Endothelial cell of umbilical vein (primary cell): ENCODE data around the gene RANBP3. TPM values are rescaled to one million over a fixed set of nuclear protein-coding genes. Genes with fewer than 3 reads are reported as not detected.
A peak's percentile ranks its signal among the peaks of the same experiment; 100 is the strongest.

ENCODE experiments used
- BruUV-seq: library from RNA; stranded (reverse); fragments of 400-500 nt; replicated peaks from 2 replicates; lab custom pipeline; 2021; lab: Mats Ljungman, UMichigan
- CTCF ChIA-PET: fragments of 300-600, 350-600 bp; sonication (Branson Sonifier 250); formaldehyde crosslinking; loops from one replicate; lab custom pipeline; 2021; ENCODE audit warnings: antibody characterized with exemption, inconsistent platforms; lab: Charles Lee
- POLR2A ChIA-PET: fragments of 300-600, 350-600 bp; sonication (Branson Sonifier 250); formaldehyde crosslinking; loops from one replicate; lab custom pipeline; 2021; ENCODE audit warnings: antibody characterized with exemption, inconsistent platforms; lab: Charles Lee
- DNase-seq: peaks from one replicate; pipeline ENCODE4 v3.0.0-alpha.2; 2011; ENCODE audit warnings: low read depth, low spot score
- FAIRE-seq: peaks from 2 replicates; lab custom pipeline; 2011; peaks lifted over from hg19 to GRCh38; lab: Jason Lieb, UNC
- H2AFZ ChIP-seq: 2 replicates; pipeline ENCODE4 v1.6.0; 2012; ENCODE audit warnings: low read depth, low read length, control low read depth, inconsistent platforms
- H3K27ac ChIP-seq: 2 replicates; pipeline ENCODE4 v1.5.1; 2011; ENCODE audit warnings: low read depth, mild to moderate bottlenecking, control low read depth, low read length, moderate library complexity; ENCODE audit not compliant: insufficient read depth
- H3K27me3 ChIP-seq, 2 experiments: 2 replicates each; pipeline versions ENCODE4 v1.6.0 to v1.6.1; 2011; ENCODE audit warnings: low read length in 2 of 2, mixed read lengths in 1 of 2; ENCODE audit not compliant: control insufficient read depth in 2 of 2, insufficient read depth in 2 of 2
- H3K36me3 ChIP-seq, 2 experiments: 2 replicates in 1 of 2; 3 replicates in 1 of 2; pipeline ENCODE4 v1.5.1; 2011; ENCODE audit warnings: low read length in 2 of 2, mild to moderate bottlenecking in 1 of 2, moderate library complexity in 1 of 2; ENCODE audit not compliant: control insufficient read depth in 2 of 2, insufficient read depth in 2 of 2; ENCODE audit errors: extremely low read depth in 1 of 2
- H3K4me1 ChIP-seq: 3 replicates; pipeline ENCODE4 v1.5.1; 2011; ENCODE audit warnings: mild to moderate bottlenecking, low read length; ENCODE audit not compliant: control insufficient read depth, insufficient read depth; ENCODE audit errors: extremely low read depth
- H3K4me2 ChIP-seq: 2 replicates; pipeline ENCODE4 v1.6.1; 2011; ENCODE audit warnings: low read length, control low read depth, mixed read lengths; ENCODE audit not compliant: insufficient read depth
- H3K4me3 ChIP-seq, 3 experiments: fragments of 200-600 bp in 1 of 3; sonication (generic), shearing (Covaris generic) in 1 of 3; replicated peaks in 1 of 3; 2 replicates each; pipeline ENCODE4 v1.5.1; 2011 to 2016; ENCODE audit warnings: control low read depth in 3 of 3, low read length in 3 of 3, mild to moderate bottlenecking in 2 of 3, inconsistent platforms in 1 of 3, low read depth in 1 of 3, moderate library complexity in 1 of 3; ENCODE audit not compliant: insufficient read depth in 1 of 3
- H3K79me2 ChIP-seq: 2 replicates; pipeline ENCODE4 v1.6.0; 2012; ENCODE audit warnings: low read length, inconsistent platforms; ENCODE audit not compliant: control insufficient read depth, insufficient read depth
- H3K9ac ChIP-seq: replicated peaks from 2 replicates; pipeline ENCODE3; 2011; ENCODE audit warnings: low read length, control low read depth; ENCODE audit not compliant: insufficient read depth; ENCODE audit errors: extremely low read depth
- H3K9me1 ChIP-seq: replicated peaks from 3 replicates; pipeline ENCODE4 v1.6.0; 2011; ENCODE audit warnings: mild to moderate bottlenecking, low read length; ENCODE audit not compliant: control insufficient read depth, insufficient read depth; ENCODE audit errors: extremely low read depth
- H3K9me3 ChIP-seq: replicated peaks from 2 replicates; pipeline ENCODE4 v1.5.1; 2012; ENCODE audit warnings: low read length, inconsistent platforms; ENCODE audit not compliant: control insufficient read depth, insufficient read depth
- H4K20me1 ChIP-seq: replicated peaks from 2 replicates; pipeline ENCODE3; 2011; ENCODE audit warnings: mild to moderate bottlenecking, low read length; ENCODE audit not compliant: control insufficient read depth, insufficient read depth; ENCODE audit errors: extremely low read depth
- CTCF ChIP-seq, 2 donors: IDR thresholded peaks; 1 replicate in 1 of 2; 2 replicates in 1 of 2; pipeline ENCODE4 v1.5.1; 2011; ENCODE audit warnings: low read length in 2 of 2, mild to moderate bottlenecking in 2 of 2, moderate library complexity in 2 of 2, control low read depth in 1 of 2, inconsistent platforms in 1 of 2, low read depth in 1 of 2; ENCODE audit not compliant: insufficient read depth in 1 of 2; ENCODE audit errors: extremely low read depth in 1 of 2
- EZH2 ChIP-seq: IDR thresholded peaks from 2 replicates; pipeline ENCODE4 v1.6.1; 2012; ENCODE audit warnings: borderline replicate concordance, low read depth, mild to moderate bottlenecking, moderate library complexity, low read length, inconsistent platforms; ENCODE audit not compliant: severe bottlenecking
- GATA2 ChIP-seq: IDR thresholded peaks from 2 replicates; pipeline ENCODE4 v1.7.0; 2011; ENCODE audit warnings: low read depth, mild to moderate bottlenecking, moderate library complexity, mixed read lengths, low read length; ENCODE audit not compliant: insufficient read length, insufficient read depth
- JUN ChIP-seq: IDR thresholded peaks from 2 replicates; pipeline ENCODE4 v1.6.1; 2011; ENCODE audit warnings: borderline replicate concordance, low read depth; ENCODE audit not compliant: insufficient read length, insufficient read depth
- MYC ChIP-seq: IDR thresholded peaks from one replicate; pipeline ENCODE4 v1.6.1; 2011; ENCODE audit warnings: mild to moderate bottlenecking, low read depth, low read length
- POLR2AphosphoS5 ChIP-seq: IDR thresholded peaks from 2 replicates; pipeline ENCODE4 v1.6.1; 2012; ENCODE audit warnings: low read depth, mild to moderate bottlenecking, control low read depth, low read length, moderate library complexity; ENCODE audit not compliant: insufficient read depth
- dilution Hi-C: fragments of 300-500 bp; cut with MboI; formaldehyde crosslinking; loops from one replicate; pipeline ENCODE4 v1.15.0; 2019; ENCODE audit warnings: low sequenced_read_pairs; ENCODE audit not compliant: extremely low pct_ligation_motif_present
- intact Hi-C: fragments of 100-400 bp; cut with micrococcal nuclease; formaldehyde crosslinking; loops from one replicate; pipeline ENCODE4 v1.10.0; 2022
- polyA plus RNA-seq, 4 experiments: library from polyadenylated mRNA; depleted of rRNA in 3 of 4; stranded (reverse) in 3 of 4; unstranded in 1 of 4; fragments of >200 nt; gene quantifications; 2 replicates each; pipeline versions ENCODE4 v1.2.1 to v1.2.3, GENCODE V29; 2011 to 2012; ENCODE audit warnings: missing spikeins in 1 of 4
- total RNA-seq: library from RNA; stranded (reverse); gene quantifications from 2 replicates; pipeline ENCODE4 v1.2.3, GENCODE V29; 2021
- TF ChIP-seq, protein P1 (sequence below): IDR thresholded peaks from 2 replicates; pipeline ENCODE4 v1.6.1; 2011; ENCODE audit not compliant: insufficient read depth, insufficient read length

RANBP3 gene
- total and polyA plus RNA-seq, 2 donors (not counting 3 experiments of a cell fraction or from before 2014, with no cell fraction given), result 72.3 to 85.3 TPM

DNA sequence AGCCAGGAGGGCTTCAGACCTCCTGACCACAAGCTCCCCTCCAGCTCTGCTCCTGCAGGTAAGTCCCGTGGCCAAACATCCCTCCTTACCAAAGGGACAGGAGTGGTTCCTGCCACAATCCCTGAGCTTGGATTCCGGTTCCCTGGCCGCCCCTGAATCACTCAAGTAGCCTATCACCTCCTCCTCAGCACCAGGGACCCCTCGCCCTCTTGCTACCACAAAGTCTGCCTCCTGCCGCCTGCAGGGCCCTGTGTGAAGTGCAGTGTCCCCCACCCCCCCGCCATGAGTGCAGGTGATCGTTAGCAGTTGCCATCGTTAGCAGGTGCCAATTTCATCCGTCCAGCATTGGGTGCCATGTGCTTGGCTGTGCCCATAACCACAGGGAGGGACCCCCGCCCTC, 40.8 kb upstream of the RANBP3 start:
- intact Hi-C loops, result no loop called here
- FAIRE-seq (no peak), DNase-seq (no peak)
- TF ChIP-seq CTCF (IDR thresholded peaks at IDR 0.05; ENCODE audit: extremely low read depth in 1 of 2, insufficient read depth in 1 of 2, low read depth in 1 of 2, low read length in 2 of 2) (peak in 1 of 2 donors; percentile 31), JUN (no peak)
- Histone ChIP-seq H3K36me3 (no peaks in the 10 kb centered on the region), H3K4me3 (no peak overlapping the region), H3K27ac (no peak overlapping the region), H3K4me2 (no peak overlapping the region), H4K20me1 (no peaks in the 10 kb centered on the region), H3K4me1 (peaks cover 21% of the 10 kb centered on the region), H2AFZ (no peak overlapping the region), H3K9me3 (no peaks in the 10 kb centered on the region), H3K9me1 (no peaks in the 10 kb centered on the region), H3K79me2 (no peaks in the 10 kb centered on the region), H3K27me3 (no peaks in the 10 kb centered on the region), H3K9ac (no peak overlapping the region)
- no TSS peak for BruUV-seq
- CTCF ChIA-PET, result interaction anchor here (1.1 to 3.4 kb wide), 3 partner anchors 30 to 51 kb away, joined by 3 to 33 read pairs (median 4); no protein-coding TSS in a partner anchor
- dilution Hi-C loops, result no loop called here
- POLR2A ChIA-PET, result no interaction called here

GRCh38 chr19:6017576-6017975, 39.6 kb upstream of the RANBP3 start:
- Histone ChIP-seq H3K36me3 (no peaks in the 10 kb centered on the region), H3K4me3 (no peak overlapping the region), H3K9me1 (no peaks in the 10 kb centered on the region), H3K79me2 (no peaks in the 10 kb centered on the region), H2AFZ (no peak overlapping the region), H3K4me2 (no peak overlapping the region), H3K4me1 (peaks cover 15% of the 10 kb centered on the region), H3K27me3 (no peaks in the 10 kb centered on the region), H3K27ac (no peak overlapping the region), H3K9ac (no peak overlapping the region), H3K9me3 (no peaks in the 10 kb centered on the region), H4K20me1 (no peaks in the 10 kb centered on the region)
- DNase-seq, result no peak
- BruUV-seq, result no TSS peak
- ChIA-PET CTCF (interaction anchor here (1.0 to 3.4 kb wide), 3 partner anchors 29 to 214 kb away, joined by 3 to 33 read pairs (median 6); no protein-coding TSS in a partner anchor), POLR2A (no interaction called here)
- TF ChIP-seq, protein P1, sequence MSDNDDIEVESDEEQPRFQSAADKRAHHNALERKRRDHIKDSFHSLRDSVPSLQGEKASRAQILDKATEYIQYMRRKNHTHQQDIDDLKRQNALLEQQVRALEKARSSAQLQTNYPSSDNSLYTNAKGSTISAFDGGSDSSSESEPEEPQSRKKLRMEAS, result no peak
- no peak for TF ChIP-seq POLR2AphosphoS5
- TF ChIP-seq MYC, result no peak
- TF ChIP-seq CTCF (IDR thresholded peaks at IDR 0.05; ENCODE audit: extremely low read depth in 1 of 2, insufficient read depth in 1 of 2, low read depth in 1 of 2, low read length in 2 of 2), result no peak
- no peak for TF ChIP-seq GATA2
- no peak for TF ChIP-seq JUN
- no peak for TF ChIP-seq EZH2
- dilution Hi-C loops, result no loop called here
- intact Hi-C loops, result no loop called here
- FAIRE-seq, result no peak
